ENCODE results near the gene CAPN5.

The CAPN5 gene

GRCh38 chr11:77067861-77068443, 1.2 kb downstream of the CAPN5 start:
- DNase-seq, result no peak

- DNase-seq, result no peak
Observed at GRCh38 chr11:77068457-77069335, 1.9 kb downstream of the CAPN5 start.

GRCh38 chr11:77069336-77069968, 2.7 kb downstream of the CAPN5 start:
- peak; percentile 16 for DNase-seq

- DNase-seq, result no peak
Observed at GRCh38 chr11:77069969-77070582, 3.3 kb downstream of the CAPN5 start.

GRCh38 chr11:77071077-77071476, 4.3 kb downstream of the CAPN5 start:
- no peak for DNase-seq

GRCh38 chr11:77071671-77072605, 5.2 kb downstream of the CAPN5 start:
- DNase-seq, result no peak

GRCh38 chr11:77072851-77073327, 6.1 kb downstream of the CAPN5 start:
- no peak for DNase-seq

GRCh38 chr11:77073328-77074001, 6.7 kb downstream of the CAPN5 start:
- no peak for DNase-seq

- no peak for DNase-seq
Observed at GRCh38 chr11:77074205-77074604, 7.4 kb downstream of the CAPN5 start.

GRCh38 chr11:77074626-77075221, 8.0 kb downstream of the CAPN5 start:
- DNase-seq, result no peak

GRCh38 chr11:77075425-77075905, 8.7 kb downstream of the CAPN5 start:
- no peak for DNase-seq

GRCh38 chr11:77079666-77080065, 12.9 kb downstream of the CAPN5 start:
- DNase-seq, result no peak

- DNase-seq, result no peak
Observed at GRCh38 chr11:77080643-77081210, 14.0 kb downstream of the CAPN5 start.

GRCh38 chr11:77081381-77081851, 14.6 kb downstream of the CAPN5 start:
- DNase-seq, result no peak

- DNase-seq, result no peak
Observed at GRCh38 chr11:77081976-77082836, 15.4 kb downstream of the CAPN5 start.

GRCh38 chr11:77082838-77083565, 16.2 kb downstream of the CAPN5 start:
- DNase-seq, result no peak

GRCh38 chr11:77083566-77084245, 16.9 kb downstream of the CAPN5 start:
- DNase-seq, result no peak

- no peak for DNase-seq
Observed at GRCh38 chr11:77084581-77085191, 17.9 kb downstream of the CAPN5 start.

Data from NCI-H1105 treated with DMSO at 0.1 percent for 48 hours (cell line).